Peyer's patch (tissue), 4 donors: ENCODE measurements around the gene ARHGEF7. TPM values are rescaled to one million over a fixed set of nuclear protein-coding genes. Genes with fewer than 3 reads are reported as not detected.

Experiments
- DNase-seq, 3 donors: peaks; one replicate each; pipeline ENCODE4 v3.0.0-alpha.2; 2017 to 2019
- H3K27ac ChIP-seq, 4 donors: fragments of 200-600 bp; sonication (generic); one replicate each; pipeline ENCODE4 v1.5.1; 2016 to 2019
- H3K27me3 ChIP-seq, 2 donors: fragments of 200-600 bp; sonication (generic); one replicate each; pipeline ENCODE4 v1.5.1; 2019
- H3K36me3 ChIP-seq, 3 donors: fragments of 200-600 bp; sonication (generic); one replicate each; pipeline ENCODE4 v1.5.1; 2016 to 2019
- H3K4me1 ChIP-seq, 4 donors: fragments of 200-600 bp; sonication (generic); one replicate each; pipeline ENCODE4 v1.5.1; 2016 to 2019
- H3K4me3 ChIP-seq, 4 donors: fragments of 200-600 bp; sonication (generic); 1 replicate in 3 of 4; 2 replicates in 1 of 4; pipeline ENCODE4 v1.5.1; 2016 to 2019; ENCODE audit warnings: mild to moderate bottlenecking in 1 of 4
- H3K9me3 ChIP-seq, 4 donors: fragments of 200-600 bp; sonication (generic); one replicate each; pipeline ENCODE4 v1.5.1; 2016 to 2019; ENCODE audit warnings: mild to moderate bottlenecking in 1 of 4
- CTCF ChIP-seq, 6 experiments: fragments of 450-650 bp in 4 of 6; fragments of 200-600 bp in 2 of 6; sonication (generic) in 1 of 6; IDR thresholded peaks; one replicate each; pipeline ENCODE4 v1.5.1; 2017 to 2019; ENCODE audit warnings: antibody characterized with exemption in 6 of 6, mild to moderate bottlenecking in 3 of 6, moderate library complexity in 1 of 6
- POLR2A ChIP-seq, 2 donors: fragments of 450-650 bp; IDR thresholded peaks; one replicate each; pipeline ENCODE4 v1.5.1; 2017; ENCODE audit warnings: antibody characterized with exemption in 2 of 2, mild to moderate bottlenecking in 2 of 2, moderate library complexity in 2 of 2
- total RNA-seq, 4 donors: library from RNA; depleted of rRNA; stranded (reverse); fragments of >200 nt; gene quantifications; one replicate each; pipeline ENCODE4 v1.1.0, GENCODE V29; 2016

The ARHGEF7 gene
- total RNA-seq, 4 donors from 2014 or later, result 58.1 to 117 (median 95.5) TPM

DNA sequence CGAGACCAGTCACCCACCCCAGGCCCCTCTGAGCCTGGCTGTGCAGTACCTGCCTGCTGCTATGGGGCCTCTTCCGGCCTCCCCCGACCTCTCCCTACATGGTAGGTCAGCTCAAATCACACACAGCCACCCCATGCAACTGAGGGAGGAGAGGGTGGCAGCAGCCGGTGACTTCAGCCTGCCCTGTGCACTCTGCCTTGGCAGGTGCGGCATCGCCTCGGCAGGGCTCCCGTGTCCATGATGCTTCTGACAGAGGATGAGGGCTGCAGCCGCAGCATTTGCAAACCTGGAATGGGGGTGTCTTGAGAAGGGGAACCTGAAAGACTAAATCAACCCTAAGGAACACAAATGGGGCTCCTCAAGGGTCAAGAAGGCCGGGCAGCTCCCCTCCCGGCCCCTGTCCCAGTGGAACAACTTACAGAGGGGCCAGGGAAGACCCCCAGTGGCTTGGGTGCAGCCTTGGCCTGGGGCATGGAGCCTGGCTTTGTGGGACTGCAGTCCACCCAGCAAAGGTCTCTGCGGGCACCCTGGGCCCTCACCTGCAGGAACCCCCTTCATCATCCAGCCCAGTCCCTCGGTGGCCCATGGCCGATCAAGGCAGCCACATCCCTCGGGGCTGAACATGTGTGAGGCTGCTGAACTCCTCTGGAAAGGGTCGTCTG, 212.0 kb downstream of the ARHGEF7 start:
- TF ChIP-seq POLR2A (IDR thresholded peaks at IDR 0.05) (no peak), CTCF (IDR thresholded peaks at IDR 0.05) (no peak)
- H3K9me3 ChIP-seq, result no peaks in the 10 kb centered on the region
- no peak overlapping the region for H3K4me3 ChIP-seq
- peak in 1 of 3 donors; percentile 31 for DNase-seq
- H3K4me1 ChIP-seq, result no peaks in the 10 kb centered on the region
- no peaks in the 10 kb centered on the region for H3K36me3 ChIP-seq
- no peak overlapping the region for H3K27ac ChIP-seq
- H3K27me3 ChIP-seq, result no peaks in the 10 kb centered on the region

DNA sequence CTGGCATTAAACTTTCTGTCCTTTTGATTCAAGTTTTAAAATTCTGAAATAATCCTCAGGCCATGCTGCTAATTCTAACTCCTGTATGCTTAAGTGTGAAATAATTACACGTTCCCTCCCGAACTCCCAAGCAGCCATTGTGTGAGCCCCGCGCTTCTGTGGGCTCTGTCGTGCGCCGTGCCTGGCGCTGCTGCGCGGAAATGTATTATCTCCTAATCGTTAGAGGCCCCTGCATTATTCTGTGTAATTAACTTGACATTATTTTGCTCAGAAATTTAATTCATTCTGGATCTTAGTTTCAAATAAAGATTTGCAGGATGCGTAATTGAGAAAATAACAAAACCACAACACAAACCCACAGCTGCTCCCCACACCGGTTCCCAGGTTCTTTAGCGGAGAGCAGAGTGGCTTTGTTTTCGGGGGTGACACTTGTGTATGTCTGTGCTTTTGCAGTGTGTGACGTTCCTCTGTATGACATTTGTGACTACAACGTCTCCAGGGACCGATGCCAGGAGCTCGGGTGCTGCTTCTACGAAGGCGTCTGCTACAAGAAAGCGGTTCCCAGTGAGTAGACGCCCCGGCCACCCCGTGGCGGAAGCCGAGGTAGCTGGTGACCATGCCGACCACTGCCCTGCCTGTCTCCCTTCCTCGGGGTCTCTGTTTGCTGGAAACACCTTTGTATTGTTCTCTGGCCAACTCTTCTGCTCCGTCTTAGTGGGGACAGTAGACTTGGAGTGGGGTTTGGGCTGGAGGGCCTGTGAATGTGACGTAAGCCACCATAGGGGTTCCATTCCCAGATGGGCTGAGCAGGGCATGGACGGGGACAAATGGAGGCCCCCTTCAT, 212.8 kb downstream of the ARHGEF7 start:
- H3K27ac ChIP-seq, result no peak overlapping the region
- H3K4me1 ChIP-seq, result no peaks in the 10 kb centered on the region
- TF ChIP-seq POLR2A (IDR thresholded peaks at IDR 0.05) (no peak), CTCF (IDR thresholded peaks at IDR 0.05) (no peak)

DNA sequence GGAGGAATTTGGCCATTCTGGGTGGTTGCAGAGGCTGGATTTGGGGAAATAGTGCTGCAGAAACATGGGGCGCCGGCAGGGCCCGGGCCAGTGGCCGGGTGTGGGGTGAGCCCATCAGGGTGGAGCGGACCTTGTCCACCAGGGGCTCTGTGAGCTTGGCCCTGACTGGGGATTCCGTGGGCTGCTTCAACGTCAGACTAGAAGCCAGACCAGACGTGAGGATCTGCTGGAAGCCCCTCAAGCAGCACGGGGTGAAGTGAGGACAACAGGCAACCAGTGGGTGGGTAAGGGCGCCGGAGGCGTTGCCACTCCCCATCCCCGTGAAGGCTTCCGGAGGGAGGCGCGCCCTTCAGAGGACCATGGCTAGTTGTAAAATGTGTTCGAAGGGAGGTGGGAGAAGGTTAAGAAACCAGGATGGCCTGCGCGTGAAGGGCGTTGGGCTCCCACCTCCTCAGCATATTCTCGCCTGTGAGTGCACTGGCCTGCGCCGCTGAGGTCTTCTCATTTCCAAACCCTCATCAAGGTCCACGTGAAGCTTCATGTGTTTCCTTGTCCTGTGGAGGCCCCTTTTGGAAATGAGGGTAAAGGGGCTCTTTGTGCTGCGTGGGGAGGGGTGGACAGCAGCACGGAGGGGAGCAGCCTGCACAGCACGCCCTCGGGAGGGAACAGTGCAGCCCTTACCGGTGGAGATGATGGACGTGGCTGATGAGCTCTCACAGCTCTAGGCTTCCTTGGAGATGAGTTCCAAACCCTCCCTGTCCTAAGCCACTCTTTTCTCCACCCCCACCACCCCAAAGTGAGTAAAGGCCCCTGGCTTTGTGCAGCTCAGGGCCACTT, 213.7 kb downstream of the ARHGEF7 start:
- no peak overlapping the region for H3K4me3 ChIP-seq
- no peaks in the 10 kb centered on the region for H3K27me3 ChIP-seq
- H3K4me1 ChIP-seq, result no peaks in the 10 kb centered on the region
- no peaks in the 10 kb centered on the region for H3K36me3 ChIP-seq
- no peak for TF ChIP-seq POLR2A (IDR thresholded peaks at IDR 0.05)
- TF ChIP-seq CTCF (IDR thresholded peaks at IDR 0.05), result no peak
- peak in 1 of 3 donors; percentile 36 for DNase-seq
- H3K27ac ChIP-seq, result no peak overlapping the region
- no peaks in the 10 kb centered on the region for H3K9me3 ChIP-seq

More for the DNA sequence above, 212.8 kb downstream of the ARHGEF7 start:
- Histone ChIP-seq H3K4me3 (no peak overlapping the region), H3K27me3 (no peaks in the 10 kb centered on the region), H3K9me3 (no peaks in the 10 kb centered on the region), H3K36me3 (no peaks in the 10 kb centered on the region)
- peak in 1 of 3 donors; percentile 34 for DNase-seq

DNA sequence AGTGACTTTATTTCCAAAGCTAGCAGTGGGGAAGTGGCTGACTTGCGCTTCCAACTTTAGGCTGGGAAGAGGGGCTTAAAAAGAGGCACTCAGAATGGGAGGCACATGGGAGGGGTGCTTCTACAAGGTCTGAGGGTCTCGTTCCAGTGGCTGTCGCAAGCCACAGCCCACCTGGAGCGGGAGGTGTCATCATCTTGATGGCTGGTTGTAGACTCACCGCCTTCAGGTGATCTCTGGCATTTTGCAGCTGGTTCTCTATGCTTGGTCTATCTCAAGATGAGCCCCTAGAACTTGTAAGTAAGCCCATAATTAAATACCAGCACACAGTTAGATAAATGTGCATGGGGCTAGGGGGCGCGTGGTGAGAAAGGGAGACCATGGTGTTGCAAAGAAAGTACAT, 214.5 kb downstream of the ARHGEF7 start:
- Histone ChIP-seq H3K4me3 (no peak overlapping the region), H3K4me1 (no peaks in the 10 kb centered on the region), H3K9me3 (no peaks in the 10 kb centered on the region), H3K36me3 (no peaks in the 10 kb centered on the region), H3K27ac (no peak overlapping the region), H3K27me3 (no peaks in the 10 kb centered on the region)
- DNase-seq, result peak in 1 of 3 donors; percentile 31
- TF ChIP-seq POLR2A (IDR thresholded peaks at IDR 0.05) (no peak), CTCF (IDR thresholded peaks at IDR 0.05) (no peak)

- no peak overlapping the region for H3K4me3 ChIP-seq
- no peaks in the 10 kb centered on the region for H3K4me1 ChIP-seq
- H3K27ac ChIP-seq, result no peak overlapping the region
- peak in 1 of 3 donors; percentile 33 for DNase-seq
- H3K36me3 ChIP-seq, result no peaks in the 10 kb centered on the region
- no peaks in the 10 kb centered on the region for H3K9me3 ChIP-seq
- no peaks in the 10 kb centered on the region for H3K27me3 ChIP-seq
- TF ChIP-seq CTCF (IDR thresholded peaks at IDR 0.05), result no peak
- no peak for TF ChIP-seq POLR2A (IDR thresholded peaks at IDR 0.05)
Observed at GRCh38 chr13:111330066-111330610, 215.0 kb downstream of the ARHGEF7 start.
